A549 (cell line): ENCODE measurements around the gene GIT2.

ENCODE experiments used
- CEBPB ChIP-seq, 2 experiments: fragments of >200 bp in 1 of 2; sonication (Bioruptor Twin) in 1 of 2; formaldehyde crosslinking in 1 of 2; IDR thresholded peaks; 2 replicates each; pipeline ENCODE4 v1.6.1; 2012 to 2016
- CTCF ChIP-seq: fragments of >200 bp; sonication (Bioruptor Twin); formaldehyde crosslinking; IDR thresholded peaks from 3 replicates; pipeline ENCODE4 v1.5.1; 2016
- HMGXB4 ChIP-seq: fragments of 250-450 bp; sonication (Bioruptor Pico); IDR thresholded peaks from 2 replicates; pipeline ENCODE4 v1.5.0; 2021; ENCODE audit warnings: mild to moderate bottlenecking, moderate library complexity, borderline replicate concordance
- KDM1A ChIP-seq: fragments of 200-600 bp; sonication (generic); IDR thresholded peaks from 2 replicates; pipeline ENCODE4 v1.6.1; 2016; ENCODE audit warnings: low read depth, mild to moderate bottlenecking
- MAFK ChIP-seq: fragments of 450-650 bp; IDR thresholded peaks from 2 replicates; pipeline ENCODE4 v1.6.1; 2014; ENCODE audit not compliant: partially characterized antibody
- MAZ ChIP-seq: fragments of 150-350 bp; IDR thresholded peaks from 2 replicates; pipeline ENCODE4 v1.6.1; 2014; ENCODE audit warnings: antibody characterized with exemption, low read depth, low read length, borderline replicate concordance
- POLR2A ChIP-seq: IDR thresholded peaks from 2 replicates; pipeline ENCODE4 v1.6.1; 2012; ENCODE audit warnings: mild to moderate bottlenecking, low read length
- RAD21 ChIP-seq, 2 experiments: fragments of >200 bp in 1 of 2; sonication (Bioruptor Twin) in 1 of 2; formaldehyde crosslinking in 1 of 2; IDR thresholded peaks in 1 of 2; conservative IDR thresholded peaks in 1 of 2; 2 replicates in 1 of 2; 3 replicates in 1 of 2; pipeline ENCODE4 v1.6.1; 2012 to 2018; ENCODE audit warnings: inconsistent platforms in 1 of 2
- TFCP2L1 ChIP-seq: fragments of 250-450 bp; sonication (Bioruptor Pico); IDR thresholded peaks from 2 replicates; pipeline ENCODE4 v1.5.0; 2021; ENCODE audit warnings: mild to moderate bottlenecking
- USF2 ChIP-seq: fragments of 450-650 bp; IDR thresholded peaks from 2 replicates; pipeline ENCODE4 v1.6.1; 2014; ENCODE audit warnings: antibody characterized with exemption

GRCh38 chr12:110002676-110003515 is 6.7 kb upstream of the GIT2 start:
- TF ChIP-seq CTCF (no peak), POLR2A (no peak), CEBPB (IDR thresholded peaks at IDR 0.05) (no peak), USF2 (no peak), MAZ (no peak), RAD21 (conservative IDR thresholded peaks at IDR 0.05 in 1 of 2, IDR thresholded peaks at IDR 0.05 in 1 of 2) (no peak), KDM1A (no peak), HMGXB4 (CRISPR knock-in tag) (no peak), MAFK (no peak), TFCP2L1 (CRISPR knock-in tag) (no peak)
